GM21825 (cell line): ENCODE results near the gene CERCAM.

Experiments
- ATAC-seq: cut with Tn5 transposase; IDR thresholded peaks from one replicate; pipeline ENCODE4 v1.9.1; 2021; ENCODE audit warnings: mild to moderate bottlenecking, moderate library complexity; ENCODE audit not compliant: unreplicated experiment

The CERCAM gene

DNA sequence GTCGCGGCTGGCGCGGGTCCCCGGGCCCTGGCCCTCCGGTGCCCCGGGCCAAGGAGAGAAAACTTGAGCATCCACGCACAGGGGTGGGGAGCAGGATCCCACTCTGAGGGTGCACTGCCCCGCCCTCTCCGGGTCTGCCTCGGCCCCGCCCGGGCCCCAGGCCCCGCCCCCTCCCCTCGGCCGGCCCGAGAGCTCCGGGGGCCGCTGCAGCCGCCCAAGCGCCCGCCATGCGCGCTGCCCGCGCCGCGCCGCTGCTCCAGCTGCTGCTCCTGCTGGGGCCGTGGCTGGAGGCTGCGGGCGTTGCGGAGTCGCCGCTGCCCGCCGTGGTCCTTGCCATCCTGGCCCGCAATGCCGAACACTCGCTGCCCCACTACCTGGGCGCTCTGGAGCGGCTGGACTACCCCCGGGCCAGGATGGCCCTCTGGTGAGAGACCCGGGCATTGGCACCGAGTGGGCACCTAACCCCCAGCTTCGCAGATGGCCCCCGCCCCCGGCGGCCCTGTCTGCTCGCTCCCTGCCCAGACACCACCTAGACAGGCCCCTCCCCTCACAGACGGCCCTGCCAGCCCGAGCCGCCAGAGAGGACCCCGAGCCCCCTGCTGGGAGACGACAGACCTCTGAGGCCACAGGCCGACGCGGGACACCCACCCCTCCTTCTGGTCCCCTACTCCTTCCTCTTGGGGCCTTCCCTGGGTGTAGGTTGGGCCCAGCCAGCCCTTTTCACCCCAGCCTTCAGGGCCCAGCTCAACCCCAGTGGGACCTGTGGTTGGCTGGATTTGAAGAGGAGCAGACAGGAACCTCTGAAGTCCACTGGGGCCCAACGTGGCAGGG lies at the start of gene CERCAM:
Gene CERCAM, plus strand, starts transcription at position 207 of the 831 bp plus-strand sequence. Its CDS starts 21 bp downstream, at position 228.
- peak; percentile 67 for ATAC-seq

DNA sequence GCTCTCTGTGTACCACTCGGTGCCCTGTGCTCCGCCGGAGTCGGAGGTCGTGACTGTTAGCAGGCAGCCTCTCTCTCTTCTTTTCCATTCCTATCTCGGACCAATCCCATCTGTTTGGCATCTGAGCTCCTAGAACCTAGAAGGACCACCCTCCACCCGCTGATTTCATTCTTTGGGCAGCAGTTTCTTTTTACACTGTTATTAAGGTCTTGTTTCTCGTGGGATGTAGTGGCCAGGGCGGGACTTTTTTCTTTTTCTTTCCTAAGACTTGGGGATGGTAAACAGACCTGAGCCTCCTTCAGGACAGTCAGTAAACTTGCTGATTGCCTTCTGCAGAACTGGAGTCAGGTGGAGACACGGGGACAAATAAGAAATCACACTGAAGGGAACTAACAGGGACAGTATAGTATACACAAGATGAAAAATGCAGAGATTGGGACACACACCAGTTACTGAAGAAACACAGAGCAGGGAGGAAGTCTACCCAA lies 49.0 kb upstream of the CERCAM start:
- no peak for ATAC-seq

DNA sequence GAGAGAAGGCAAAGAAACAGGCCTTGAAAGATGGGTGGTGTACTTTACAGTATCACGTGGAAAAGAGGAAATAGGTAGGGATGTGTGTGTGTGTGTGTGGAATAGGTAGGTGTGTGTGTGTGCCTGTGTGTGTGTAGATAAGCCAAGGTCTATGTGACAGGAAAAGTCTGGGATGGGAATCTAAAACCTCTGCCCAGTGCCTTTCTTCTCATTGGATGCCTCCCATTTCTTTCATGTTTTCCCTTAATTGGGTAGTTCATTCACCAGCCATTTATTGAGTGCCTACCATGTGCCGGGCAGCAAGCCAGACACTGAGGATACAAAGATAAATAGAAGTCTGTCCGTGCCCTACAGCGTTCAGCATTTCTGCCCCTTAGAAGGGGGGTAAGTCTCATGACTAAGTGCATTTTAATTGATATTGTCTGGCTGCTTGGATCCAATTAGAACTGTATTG lies 48.4 kb upstream of the CERCAM start:
- ATAC-seq, result no peak

DNA sequence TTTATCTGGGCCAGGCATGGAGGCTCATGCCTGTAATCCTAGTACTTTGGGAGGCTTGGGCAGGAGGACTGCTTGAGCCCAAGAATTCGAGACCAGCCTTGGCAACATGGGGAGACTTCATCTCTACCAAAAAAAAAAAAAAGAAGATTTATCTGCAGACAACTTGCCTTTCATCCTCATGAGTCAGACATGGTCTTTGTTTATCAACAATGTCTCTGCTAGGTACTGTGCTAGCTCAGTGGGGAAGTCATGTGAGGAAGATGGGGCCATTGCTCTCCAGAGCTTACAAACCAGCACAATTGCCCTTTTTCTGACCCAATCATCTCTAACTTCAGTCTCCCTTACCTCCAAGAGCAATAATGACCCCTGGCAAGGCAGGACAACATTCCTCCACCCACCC lies 47.9 kb upstream of the CERCAM start:
- no peak for ATAC-seq

DNA sequence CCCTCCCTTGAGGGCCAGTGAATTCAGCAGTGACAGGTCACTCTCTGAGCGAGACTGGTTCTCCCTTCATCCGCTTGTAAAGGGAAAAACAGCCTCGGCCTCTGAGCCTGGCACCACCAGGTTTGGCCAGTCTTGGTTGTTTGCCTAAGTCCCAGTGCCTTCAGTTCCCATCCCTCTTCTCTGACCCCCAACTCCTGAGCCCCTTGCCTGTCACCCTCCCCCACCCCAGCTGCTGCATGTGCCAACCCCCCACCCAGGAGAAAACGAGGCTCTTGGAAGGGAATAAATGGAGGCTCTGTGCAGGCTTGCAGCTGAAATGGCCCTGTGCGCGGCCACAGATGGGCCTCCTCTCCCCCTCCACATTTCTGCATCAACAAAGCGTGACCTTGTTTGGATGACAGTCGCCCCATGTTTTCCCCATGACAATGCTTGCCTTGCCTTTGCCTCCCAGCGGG lies 46.4 kb upstream of the CERCAM start:
- ATAC-seq, result no peak

DNA sequence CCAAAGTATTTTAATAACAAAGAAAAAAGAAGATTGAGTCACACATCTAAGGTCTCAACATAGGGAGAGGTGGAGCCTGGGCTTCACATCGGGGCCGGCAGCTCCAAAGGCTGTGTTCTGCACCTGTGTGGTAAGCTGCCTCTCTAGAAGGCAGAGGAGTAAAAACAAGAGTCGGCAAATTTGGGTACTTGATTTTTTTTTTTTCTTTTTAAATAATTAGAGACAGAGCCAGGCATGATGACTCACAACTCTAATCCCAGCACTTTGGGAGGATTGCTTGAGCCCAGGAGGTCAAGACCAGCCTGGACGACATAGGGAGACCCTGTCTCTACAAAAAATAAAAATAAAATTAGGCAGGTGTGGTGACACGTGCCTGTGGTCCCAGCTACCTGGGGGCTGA lies 44.8 kb upstream of the CERCAM start:
- no peak for ATAC-seq

- ATAC-seq, result no peak
Observed at GRCh38 chr9:128382261-128382660, 38.4 kb upstream of the CERCAM start.

DNA sequence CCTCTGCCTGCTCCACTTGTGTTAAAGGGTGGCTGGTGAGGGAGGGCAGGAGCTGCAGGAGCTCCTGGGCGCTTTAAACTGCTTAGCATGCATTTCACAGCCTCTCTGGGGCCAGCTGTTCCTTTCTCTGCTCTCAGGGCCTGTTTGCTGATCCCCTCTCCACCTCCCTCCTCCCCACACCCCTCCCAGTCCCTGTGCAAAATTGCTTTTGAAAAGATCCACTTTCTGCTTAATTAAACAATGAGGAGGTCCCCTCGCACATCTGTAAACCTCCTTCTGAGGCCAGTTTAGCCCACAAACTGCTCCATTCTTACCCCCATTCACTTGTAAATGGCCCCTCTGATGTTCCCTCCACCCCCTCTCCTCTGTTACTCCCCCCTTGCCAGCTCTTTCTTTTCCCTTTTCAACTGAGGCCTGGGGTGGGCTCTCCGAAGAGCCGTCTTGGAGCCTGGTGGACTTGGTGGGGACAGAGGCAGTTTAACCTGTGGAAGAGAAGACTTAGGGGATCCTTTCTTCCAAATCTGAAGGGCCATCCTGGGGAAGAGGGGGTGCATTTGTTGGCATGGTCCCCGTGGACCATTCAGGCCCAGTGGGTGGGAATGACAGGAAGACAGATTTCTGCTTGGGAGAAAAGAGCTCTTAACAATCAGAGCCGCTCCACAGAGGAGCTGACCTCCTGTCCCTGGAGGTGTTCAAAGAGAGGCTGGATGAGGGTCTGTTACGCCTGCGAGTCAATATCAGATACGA lies 37.5 kb upstream of the CERCAM start:
- ATAC-seq, result no peak

GRCh38 chr9:128383791-128384190 lies 36.9 kb upstream of the CERCAM start:
- no peak for ATAC-seq

- ATAC-seq, result no peak
Observed at GRCh38 chr9:128384801-128385495, 35.7 kb upstream of the CERCAM start.

- ATAC-seq, result no peak
Observed at GRCh38 chr9:128385496-128386460, 34.9 kb upstream of the CERCAM start.

GRCh38 chr9:128388150-128388549 lies 32.5 kb upstream of the CERCAM start:
- ATAC-seq, result no peak

DNA sequence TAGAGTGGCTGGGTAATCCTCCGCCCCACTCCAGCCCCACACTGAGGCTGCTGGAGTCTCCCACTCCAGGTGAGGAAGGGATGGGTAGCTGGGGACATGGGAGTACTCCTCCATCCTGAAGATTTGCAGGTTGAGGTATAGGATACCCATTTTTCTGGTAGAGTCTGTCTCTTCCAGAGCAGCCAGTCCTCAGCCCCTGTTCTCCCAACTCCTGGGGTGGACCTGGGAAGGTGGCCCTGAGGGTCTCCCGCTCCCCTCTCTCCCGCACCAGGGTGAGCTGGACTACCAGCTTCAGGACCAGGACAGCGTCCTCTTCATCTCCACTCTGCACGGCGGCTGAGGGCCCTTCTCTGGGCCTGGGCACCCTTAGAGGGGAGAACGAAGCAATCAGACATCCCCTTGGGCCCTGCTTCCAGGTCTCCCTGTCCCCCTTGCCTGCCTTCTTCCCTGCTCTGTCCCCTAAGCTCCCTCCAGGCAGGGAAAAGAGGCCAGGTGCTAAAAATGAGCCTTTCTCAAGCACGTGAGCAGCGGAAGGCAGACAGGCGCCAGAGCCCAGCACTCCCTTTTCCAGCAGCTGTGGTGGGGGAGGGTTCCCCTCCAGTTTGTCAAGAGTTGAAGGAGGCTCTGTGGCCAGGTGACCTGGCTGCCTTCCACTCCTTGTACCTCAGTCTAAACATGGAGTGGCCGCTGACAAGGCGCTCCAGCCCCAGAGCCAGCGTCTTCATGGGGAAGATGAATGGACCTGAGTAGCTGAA lies 31.1 kb upstream of the CERCAM start:
- no peak for ATAC-seq

GRCh38 chr9:128390150-128390812 lies 30.4 kb upstream of the CERCAM start:
- no peak for ATAC-seq

DNA sequence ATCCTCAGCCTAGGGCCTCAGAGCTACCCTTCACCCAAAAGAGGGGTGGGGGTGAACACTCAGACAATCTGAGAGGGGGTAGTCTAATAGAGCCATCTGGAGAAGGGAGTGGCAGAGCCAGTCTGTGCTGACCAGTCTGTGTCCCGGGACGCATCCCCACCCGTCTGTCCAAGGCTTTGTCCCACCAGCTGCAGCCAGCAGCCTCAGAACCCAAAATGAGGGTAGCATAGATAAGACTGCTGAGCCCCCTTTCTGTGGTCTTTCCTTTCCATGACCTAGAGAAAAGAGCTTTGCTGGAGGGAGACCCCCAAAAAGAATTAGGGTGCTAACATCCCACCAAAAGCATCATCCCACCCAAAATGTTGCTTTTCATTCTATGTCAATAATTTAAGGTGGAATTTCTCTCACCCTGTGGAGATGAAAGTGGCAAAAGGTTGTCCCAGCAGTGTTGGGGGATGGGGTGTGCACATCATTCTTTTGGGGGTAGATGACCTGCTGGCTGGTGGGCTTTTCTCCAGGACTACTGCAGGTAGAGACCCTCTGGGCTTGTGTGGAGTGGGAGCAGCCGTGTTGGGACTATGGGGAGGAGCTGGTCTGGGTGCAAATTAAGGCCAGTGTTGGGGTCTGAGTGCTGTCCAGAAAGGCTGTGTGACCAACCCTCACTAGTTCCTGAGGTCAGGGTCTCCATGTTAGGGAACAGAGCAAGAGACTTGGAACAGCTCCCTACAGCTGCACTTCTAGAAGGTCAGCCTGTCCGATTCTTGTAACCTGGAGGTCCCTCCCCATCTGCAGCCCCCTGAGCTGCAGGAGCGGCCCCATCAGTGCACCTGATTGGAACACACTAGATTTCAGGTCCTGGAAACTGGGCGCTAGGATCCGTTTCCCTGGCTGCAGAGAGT lies 29.6 kb upstream of the CERCAM start:
- ATAC-seq, result no peak

GRCh38 chr9:128391956-128392301 lies 28.7 kb upstream of the CERCAM start:
- no peak for ATAC-seq

DNA sequence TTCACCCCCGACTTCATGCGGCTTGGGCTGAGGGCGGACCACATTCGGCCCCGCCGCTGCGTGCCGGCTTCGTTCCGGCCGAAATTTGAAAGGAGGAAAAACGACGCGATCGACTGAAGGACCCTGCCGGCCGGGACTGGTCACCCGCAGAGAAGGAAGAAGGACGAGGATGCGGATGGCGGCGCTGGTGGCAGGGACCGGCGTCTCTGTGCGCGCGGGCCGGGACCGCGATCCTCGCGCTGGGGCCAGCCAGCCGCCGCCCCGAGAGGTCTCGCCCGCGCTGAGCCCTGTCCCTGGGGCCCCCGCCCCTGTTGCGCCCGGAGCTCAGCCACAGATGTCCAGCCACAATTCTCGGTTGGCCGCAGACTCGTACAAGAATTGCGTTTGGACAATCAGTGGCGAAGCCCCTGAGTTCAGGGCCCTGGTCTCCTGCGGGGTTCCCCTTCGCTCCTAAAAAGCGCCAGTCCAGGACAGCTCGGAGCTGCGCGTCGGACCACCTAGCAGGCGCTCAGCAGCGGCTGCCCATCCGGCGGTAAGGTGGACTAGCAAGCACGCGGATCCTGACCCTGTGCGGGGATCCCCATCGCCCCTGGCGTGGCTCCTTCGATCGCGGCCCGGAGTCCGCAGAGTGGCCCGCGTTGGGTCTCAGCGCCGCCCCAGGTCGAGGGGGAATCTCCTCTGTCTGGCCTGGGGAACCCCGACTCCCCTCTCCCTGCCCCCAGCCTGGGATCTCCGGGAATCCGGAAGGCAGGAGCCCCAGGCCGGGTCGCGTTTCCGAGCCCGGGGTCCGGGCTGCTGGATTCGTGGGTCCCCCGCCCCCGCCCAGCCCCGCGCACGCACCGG lies 28.1 kb upstream of the CERCAM start:
- ATAC-seq, result no peak
